Neural crest cell (in vitro differentiated cells): ENCODE measurements around the gene SYT5. TPM values are rescaled to one million over a fixed set of nuclear protein-coding genes. Genes with fewer than 3 reads are reported as not detected.
A peak's percentile ranks its signal among the peaks of the same experiment; 100 is the strongest.
"Not testable (repeated sequence)": the region's sequence is repeated elsewhere in the genome, so short reads cannot be mapped to it uniquely, and the experiment has no call there.

Experiments
- DNase-seq: peaks from one replicate; pipeline ENCODE4 v3.0.0; 2021; ENCODE audit warnings: low read depth, mixed read lengths, low spot score
- H3K27ac Mint-ChIP-seq: one replicate; pipeline ENCODE4 v1.8.0; 2021; ENCODE audit warnings: mild to moderate bottlenecking, mixed read lengths; ENCODE audit not compliant: unreplicated experiment
- H3K27me3 Mint-ChIP-seq: 2 replicates; pipeline ENCODE4 v1.8.0; 2021; ENCODE audit warnings: low read depth, mild to moderate bottlenecking, mixed read lengths
- H3K36me3 Mint-ChIP-seq: 2 replicates; pipeline ENCODE4 v1.8.0; 2021; ENCODE audit warnings: low read depth, mild to moderate bottlenecking, mixed read lengths
- H3K4me1 Mint-ChIP-seq: 2 replicates; pipeline ENCODE4 v1.8.0; 2021; ENCODE audit warnings: mixed read lengths
- H3K4me3 Mint-ChIP-seq: one replicate; pipeline ENCODE4 v1.8.0; 2021; ENCODE audit warnings: mild to moderate bottlenecking, mixed read lengths
- H3K9me3 Mint-ChIP-seq: 2 replicates; pipeline ENCODE4 v1.8.0; 2021; ENCODE audit warnings: mixed read lengths
- total RNA-seq: library from RNA; stranded (reverse); gene quantifications from 2 replicates; pipeline ENCODE4 v1.2.1, GENCODE V29; 2021
- TF ChIP-seq, protein P1 (sequence below): fragments of 200-600 bp; sonication (generic); conservative IDR thresholded peaks from 2 replicates; pipeline ENCODE4 v1.5.0; 2021; ENCODE audit warnings: antibody characterized with exemption, mild to moderate bottlenecking

SYT5 gene
- total RNA-seq, 1 donor from 2014 or later = 3.5 TPM

DNA sequence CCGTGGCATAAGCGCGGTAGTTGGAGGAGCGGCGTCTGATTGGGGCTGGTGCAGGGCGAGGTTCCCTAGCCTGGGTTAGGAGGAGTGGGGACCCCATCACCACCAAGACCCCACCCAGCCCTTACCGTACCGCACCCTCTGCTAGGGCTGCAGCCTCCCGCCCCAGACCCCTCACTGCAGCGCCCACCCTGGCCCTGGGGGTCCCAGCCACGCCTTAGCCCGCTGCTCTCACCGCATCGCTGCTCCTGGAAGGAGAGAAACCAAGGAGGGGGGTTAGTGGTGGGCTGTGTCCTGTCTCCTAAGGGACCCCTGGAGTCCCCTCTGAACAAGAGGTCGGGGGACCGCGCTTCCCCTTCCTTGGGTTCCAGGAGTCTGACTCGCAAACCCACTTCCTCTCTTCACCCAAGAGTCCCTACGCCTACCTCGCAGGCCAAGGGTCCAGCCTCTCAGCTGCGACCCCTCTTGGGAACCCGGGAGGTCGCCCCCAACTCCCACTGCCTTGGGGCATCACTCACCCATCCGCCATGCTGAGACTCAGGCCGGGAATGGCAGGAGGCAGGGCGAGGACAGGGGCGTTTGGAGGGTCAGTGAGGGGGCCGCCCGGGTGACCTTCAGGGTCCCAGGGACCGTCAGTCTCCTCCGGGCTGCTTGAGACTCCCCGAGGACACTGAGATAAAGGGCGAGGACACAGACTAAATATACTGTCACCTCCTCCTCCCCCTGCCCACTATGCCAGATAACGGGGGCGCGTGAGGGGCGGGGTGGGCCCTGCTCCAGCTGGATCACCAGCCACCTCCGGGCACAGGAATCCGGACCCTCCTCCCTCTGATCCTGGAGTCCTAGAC is 22.8 kb downstream of the SYT5 start, which contains the start of gene TNNI3:
TSS of gene TNNI3 (minus strand) at position 669 of the 845 bp plus-strand sequence. CDS start at position 526, 143 bp downstream.
- TF ChIP-seq, protein P1, sequence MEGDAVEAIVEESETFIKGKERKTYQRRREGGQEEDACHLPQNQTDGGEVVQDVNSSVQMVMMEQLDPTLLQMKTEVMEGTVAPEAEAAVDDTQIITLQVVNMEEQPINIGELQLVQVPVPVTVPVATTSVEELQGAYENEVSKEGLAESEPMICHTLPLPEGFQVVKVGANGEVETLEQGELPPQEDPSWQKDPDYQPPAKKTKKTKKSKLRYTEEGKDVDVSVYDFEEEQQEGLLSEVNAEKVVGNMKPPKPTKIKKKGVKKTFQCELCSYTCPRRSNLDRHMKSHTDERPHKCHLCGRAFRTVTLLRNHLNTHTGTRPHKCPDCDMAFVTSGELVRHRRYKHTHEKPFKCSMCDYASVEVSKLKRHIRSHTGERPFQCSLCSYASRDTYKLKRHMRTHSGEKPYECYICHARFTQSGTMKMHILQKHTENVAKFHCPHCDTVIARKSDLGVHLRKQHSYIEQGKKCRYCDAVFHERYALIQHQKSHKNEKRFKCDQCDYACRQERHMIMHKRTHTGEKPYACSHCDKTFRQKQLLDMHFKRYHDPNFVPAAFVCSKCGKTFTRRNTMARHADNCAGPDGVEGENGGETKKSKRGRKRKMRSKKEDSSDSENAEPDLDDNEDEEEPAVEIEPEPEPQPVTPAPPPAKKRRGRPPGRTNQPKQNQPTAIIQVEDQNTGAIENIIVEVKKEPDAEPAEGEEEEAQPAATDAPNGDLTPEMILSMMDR = no peak
- H3K4me3 Mint-ChIP-seq = peak within 1 kb of the TSS; percentile 90
- H3K36me3 Mint-ChIP-seq = no peaks in the 10 kb centered on the region
- DNase-seq = no peak
- H3K27ac Mint-ChIP-seq = no peak within 1 kb of the TSS
- H3K27me3 Mint-ChIP-seq = peaks cover 54% of the 10 kb centered on the region
- H3K4me1 Mint-ChIP-seq = peaks cover 6% of the 10 kb centered on the region
- H3K9me3 Mint-ChIP-seq = peaks cover under 1% of the 10 kb centered on the region

DNA sequence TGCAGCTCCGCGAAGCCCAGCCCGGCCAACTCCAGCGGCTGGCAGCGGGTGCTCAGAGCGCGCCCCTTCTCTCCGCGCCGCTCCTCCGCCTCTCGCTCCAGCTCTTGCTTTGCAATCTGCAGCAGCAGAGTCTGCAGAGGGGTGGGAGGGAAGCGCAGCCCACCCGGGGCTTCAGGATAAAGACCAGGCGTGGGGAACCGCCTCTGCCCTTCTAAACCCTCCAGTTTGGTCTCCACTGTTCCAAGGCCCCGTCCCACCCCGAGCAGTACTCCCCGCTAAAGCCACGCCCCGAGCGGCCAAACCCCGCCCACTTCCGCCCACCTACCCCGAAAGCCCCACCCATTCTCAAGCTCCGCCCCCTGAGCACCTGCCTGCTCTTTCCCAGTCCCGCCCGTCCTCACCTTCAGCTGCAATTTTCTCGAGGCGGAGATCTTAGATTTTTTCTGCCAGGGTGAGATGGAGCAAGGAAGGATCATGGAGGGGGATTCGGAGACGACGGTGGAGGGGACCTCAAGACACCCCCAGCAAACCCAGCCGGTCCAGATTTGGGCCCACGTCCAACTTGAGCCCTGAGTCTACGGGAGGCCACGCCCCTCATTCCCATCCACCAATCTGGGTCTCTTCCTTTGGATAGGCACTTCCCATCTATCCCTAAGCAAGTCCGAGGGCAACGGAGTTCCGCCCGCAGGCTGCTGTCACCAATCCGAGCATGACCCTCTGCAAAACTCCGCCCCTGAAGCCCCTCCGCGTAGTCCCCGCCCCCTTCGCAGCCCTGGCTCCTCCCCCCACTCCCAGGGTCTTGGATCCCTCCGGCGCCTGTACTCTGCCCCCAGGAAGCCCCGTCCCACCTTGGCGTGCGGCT is 23.7 kb downstream of the SYT5 start:
- Mint-ChIP-seq H3K27ac (no peak overlapping the region), H3K4me3 (peak overlapping the region; percentile 90), H3K4me1 (peaks cover 6% of the 10 kb centered on the region), H3K27me3 (peaks cover 61% of the 10 kb centered on the region), H3K36me3 (peaks cover 5% of the 10 kb centered on the region), H3K9me3 (peaks cover 6% of the 10 kb centered on the region)
- peak; percentile 76 for DNase-seq
- TF ChIP-seq, protein P1 = no peak

DNA sequence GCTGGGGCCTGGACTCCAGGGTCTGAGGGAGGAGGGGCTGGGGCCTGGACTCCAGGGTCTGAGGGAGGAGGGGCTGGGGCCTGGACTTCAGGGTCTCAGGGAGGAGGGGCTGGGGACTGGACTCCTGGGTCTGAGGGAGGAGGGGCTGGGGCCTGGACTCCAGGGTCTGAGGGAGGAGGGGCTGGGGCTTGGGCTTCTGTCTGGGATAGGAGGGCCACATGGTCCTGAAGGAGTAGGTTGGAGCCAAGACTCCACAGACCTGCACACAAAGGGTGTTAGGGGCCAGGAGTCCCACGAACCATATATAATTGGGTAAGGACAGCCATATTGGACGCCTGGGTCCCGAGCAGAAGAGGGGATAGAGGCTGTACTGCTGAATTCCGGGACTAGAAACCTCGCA is 24.3 kb downstream of the SYT5 start:
- H3K4me1 Mint-ChIP-seq, H3K27ac Mint-ChIP-seq, H3K9me3 Mint-ChIP-seq, H3K36me3 Mint-ChIP-seq, DNase-seq: not testable (repeated sequence)
- Mint-ChIP-seq H3K27me3 (peaks cover 68% of the 10 kb centered on the region), H3K4me3 (peak overlapping the region; percentile 90)

GRCh38 chr19:55153652-55154264 is 26.3 kb downstream of the SYT5 start:
- Mint-ChIP-seq H3K36me3 (peaks cover 5% of the 10 kb centered on the region), H3K4me3 (no peak overlapping the region), H3K27ac (no peak overlapping the region), H3K9me3 (peaks cover 6% of the 10 kb centered on the region), H3K4me1 (peaks cover 13% of the 10 kb centered on the region), H3K27me3 (peaks cover 71% of the 10 kb centered on the region)
- TF ChIP-seq, protein P1 = no peak
- no peak for DNase-seq

- TF ChIP-seq, protein P1 = no peak
- Mint-ChIP-seq H3K4me1 (peaks cover 13% of the 10 kb centered on the region), H3K4me3 (no peak overlapping the region), H3K36me3 (peaks cover 5% of the 10 kb centered on the region), H3K27ac (no peak overlapping the region), H3K9me3 (peaks cover 6% of the 10 kb centered on the region), H3K27me3 (peaks cover 77% of the 10 kb centered on the region)
- DNase-seq = no peak
Measured at GRCh38 chr19:55152017-55152416, 28.1 kb downstream of the SYT5 start.
